GM18499 (cell line): ENCODE measurements around the gene ASCL2.

Experiments
- ATAC-seq: cut with Tn5 transposase; IDR thresholded peaks from one replicate; pipeline ENCODE4 v1.9.1; 2021; ENCODE audit warnings: moderate number of reproducible peaks; ENCODE audit not compliant: insufficient read depth, unreplicated experiment

ASCL2 gene

GRCh38 chr11:2275334-2276279 lies 5.2 kb upstream of the ASCL2 start:
- ATAC-seq = no peak

- ATAC-seq = no peak
These were observed 3.4 kb upstream of the ASCL2 start for GRCh38 chr11:2273771-2274170.

DNA sequence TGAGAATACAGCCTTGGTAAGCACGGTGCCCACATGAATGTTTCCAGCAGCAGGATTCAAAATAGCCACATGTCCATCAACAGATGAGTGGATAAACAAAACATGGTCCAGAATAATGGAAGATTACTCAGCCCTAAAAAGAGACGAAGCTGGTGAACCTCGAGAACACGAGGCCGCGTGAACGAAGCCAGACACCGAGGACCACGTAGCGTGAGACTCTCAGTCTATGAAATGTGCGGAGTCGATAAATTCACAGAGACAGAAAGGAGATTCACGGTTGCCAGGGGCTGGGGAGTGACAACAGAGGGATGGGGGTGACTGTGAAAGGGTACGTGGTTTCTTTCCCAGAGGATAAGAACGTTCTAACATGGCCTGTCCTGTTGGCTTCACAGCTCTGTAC lies 2.9 kb upstream of the ASCL2 start:
- ATAC-seq = no peak

- no peak for ATAC-seq
These were observed 2.5 kb upstream of the ASCL2 start for GRCh38 chr11:2272946-2273280.

DNA sequence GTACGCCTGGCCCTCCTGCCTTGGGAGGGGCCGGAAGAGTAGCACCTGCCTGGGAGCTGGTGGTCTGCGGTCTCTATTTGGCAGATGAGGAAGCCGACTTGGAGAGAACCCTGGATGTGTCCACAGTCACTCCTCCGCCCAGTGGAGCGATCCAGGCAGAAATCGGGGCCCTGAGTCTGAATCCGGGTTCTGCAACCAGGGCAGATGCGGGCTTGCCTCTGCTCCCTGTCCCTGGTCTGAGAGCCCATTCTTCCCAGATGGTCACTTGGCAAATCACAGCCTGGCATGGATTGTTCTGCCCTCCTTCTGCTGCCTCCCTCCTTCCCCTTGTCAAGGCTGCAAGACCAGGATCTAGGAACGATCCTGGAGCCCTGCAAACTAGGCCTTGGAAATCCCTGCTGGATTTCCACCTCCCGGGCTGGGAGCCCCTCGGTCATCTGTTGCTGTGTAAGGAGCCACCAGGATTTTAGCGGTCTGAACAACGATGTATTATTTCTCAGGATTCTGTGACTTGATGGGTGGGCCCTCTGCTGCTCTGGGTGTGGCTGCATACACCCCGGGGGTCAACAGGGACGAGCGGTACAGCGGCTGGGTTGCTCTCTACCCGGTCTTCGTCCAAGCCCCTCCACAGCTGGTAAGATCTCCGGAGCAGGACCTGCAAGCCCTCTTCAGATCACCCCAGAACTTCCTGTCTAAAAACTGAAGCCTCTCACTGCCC lies 2.0 kb upstream of the ASCL2 start:
- ATAC-seq = no peak

- ATAC-seq = no peak
These were observed 1.2 kb upstream of the ASCL2 start for GRCh38 chr11:2271327-2272227.

DNA sequence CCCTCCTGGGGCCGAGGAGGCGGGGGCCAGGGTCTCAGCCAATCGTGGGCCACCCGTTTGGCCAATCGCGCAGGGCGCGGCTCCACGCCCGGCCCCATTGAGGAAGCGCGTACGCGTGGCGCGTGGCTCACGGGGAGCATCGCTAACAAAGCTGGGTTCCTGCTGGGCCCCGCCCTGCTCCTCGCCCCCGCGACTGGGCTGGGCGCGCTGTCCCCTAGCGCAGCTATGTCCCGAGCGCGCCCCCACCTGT lies 614 bp upstream of the ASCL2 start:
- no peak for ATAC-seq

- ATAC-seq = no peak
These were observed 627 bp downstream of the ASCL2 start for GRCh38 chr11:2269601-2270321.

DNA sequence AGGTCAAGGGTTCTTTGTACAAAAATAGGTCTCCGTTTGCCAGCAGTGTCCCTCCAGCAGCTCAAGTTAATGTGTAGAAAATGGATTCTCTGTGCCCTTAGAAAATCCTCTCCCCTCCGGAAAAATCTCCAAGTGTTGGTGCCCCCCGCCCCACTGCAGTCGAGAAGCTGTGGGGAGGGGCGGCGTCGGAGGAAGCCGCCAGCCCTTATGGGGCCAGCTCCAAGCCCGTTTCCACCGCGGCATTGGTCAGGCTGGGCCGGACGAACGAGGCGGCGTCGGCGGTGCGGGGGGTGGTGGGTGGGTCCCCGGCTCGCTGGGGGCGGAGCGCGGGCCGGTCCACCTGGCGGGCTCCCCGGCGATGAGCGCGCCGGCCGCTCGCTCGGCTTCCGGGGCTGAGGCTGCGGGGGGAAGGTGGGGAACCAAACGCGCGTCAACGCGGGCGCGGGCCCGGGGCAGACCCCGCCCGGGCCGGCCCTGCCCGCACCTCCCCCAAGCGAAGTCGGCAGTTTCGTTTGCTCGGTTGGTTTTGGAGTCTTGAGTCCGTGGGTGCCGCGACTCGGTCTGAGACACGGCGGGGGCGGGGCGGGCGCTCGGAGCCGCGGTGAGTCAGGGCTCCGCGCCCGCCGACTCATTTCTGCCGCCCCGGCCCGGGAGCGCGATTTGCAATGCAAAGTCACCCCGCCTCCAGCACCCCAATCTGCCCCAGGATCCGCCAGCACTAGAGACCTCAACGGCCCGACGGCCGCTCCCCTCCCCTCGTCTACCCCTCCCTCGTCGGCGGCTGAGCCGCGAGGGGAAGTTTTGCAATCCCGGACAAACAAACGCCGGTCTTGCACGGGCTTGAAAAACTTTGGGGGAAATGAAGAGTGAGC lies 1.4 kb downstream of the ASCL2 start:
- no peak for ATAC-seq

DNA sequence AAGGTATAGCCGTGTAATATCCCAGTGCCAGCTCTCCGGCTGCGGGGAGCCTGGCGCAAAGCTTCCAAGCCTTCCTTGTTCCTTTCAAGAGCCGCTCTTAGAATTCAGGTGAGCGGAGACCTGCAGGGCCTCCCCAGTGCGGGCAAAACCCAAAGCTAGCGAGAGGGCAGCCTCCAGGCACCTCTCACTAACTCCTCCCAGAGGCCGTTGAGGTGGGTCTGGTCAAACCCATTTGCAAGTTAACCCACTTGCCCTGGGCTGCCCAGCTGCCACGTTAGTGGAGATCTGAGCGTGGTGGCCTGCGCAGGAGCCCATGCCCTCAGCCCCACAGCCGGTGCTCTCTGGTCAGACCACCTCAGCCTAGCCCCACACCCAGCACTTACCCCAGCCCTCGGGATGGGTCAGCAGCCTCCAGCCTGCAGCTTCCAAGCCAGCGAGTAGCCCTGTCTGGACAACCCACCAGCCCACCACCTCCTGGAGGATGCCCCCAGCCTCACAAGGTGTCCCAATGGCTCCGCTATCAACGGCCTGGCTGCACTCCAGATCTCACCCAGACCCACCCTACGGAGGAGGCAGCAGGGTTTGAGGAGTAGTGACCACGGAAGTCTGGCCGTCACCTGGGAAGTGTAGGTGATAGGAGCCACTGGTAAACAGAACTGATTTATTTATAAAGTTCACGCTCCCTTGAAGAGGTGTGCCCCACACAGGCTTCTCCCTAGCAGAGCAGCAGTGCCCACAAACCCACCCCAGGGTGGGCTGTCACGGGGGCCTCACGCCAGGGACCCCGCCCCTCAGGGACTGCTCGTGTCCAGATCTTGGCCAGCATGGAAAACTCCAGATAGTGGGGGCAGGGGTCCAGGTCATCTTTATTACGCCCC lies 2.3 kb downstream of the ASCL2 start:
- ATAC-seq = no peak

DNA sequence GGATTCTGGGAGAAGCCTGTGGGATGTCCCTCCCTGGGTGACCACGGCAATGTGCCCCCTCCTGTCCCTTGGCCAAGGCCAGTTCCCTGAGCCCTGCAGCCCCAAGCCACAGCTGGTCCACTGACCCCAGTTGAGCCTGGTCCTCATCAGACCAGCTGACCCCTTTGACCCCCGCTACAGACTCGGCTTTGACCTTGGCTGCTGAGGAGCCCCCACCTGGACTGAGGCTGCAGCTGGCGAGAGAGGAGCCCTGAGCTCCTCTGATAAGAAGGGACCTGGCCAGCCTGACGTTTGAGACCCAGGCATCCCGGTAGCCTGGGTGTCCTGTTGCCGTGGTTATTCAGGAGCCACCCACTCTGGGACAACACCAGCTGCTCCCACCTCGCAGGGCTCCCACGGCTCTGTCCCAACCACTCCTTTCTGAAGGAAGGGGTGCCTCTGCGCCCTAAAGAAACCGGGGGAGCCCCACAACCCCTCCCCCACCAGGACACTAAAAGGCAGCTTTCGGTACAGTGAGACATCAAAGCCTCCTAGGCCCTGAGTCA lies 3.0 kb downstream of the ASCL2 start:
- no peak for ATAC-seq

DNA sequence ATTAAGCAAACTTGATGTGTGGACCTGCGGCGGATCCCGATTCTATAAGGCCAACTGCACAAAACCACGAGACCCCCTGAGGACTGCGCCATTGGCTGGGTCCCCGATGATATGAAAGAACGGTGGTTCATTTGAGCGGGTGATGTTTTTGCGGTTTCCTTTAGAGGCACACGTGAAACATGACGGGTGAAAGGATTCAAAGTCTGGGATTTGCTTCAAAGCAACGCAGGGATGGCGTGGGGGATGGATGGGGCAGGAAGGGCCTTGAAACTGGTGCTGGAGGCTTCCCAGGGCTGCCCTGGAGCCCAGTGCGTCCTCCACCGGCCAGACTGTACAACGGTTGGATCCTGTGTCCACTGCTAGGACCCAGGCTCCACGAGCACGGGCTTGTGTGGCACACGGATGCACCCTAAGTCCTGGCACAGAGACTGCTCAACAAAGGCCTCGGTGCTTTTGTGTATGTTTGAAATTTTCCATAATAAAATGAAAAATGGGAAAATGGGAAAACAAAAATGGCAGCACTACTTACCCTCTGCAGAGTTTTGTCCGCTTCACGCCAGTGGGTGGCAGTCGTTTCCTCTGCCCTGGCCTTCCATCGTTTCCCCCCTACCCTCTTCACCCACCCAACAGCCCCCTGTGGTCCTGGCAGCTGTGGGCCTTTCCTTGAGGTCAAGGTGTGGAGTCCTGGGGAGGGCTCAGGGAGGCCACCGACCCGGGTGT lies 3.6 kb downstream of the ASCL2 start:
- no peak for ATAC-seq

- ATAC-seq = no peak
These were observed 4.4 kb downstream of the ASCL2 start for GRCh38 chr11:2265854-2266585.

- no peak for ATAC-seq
These were observed 5.0 kb downstream of the ASCL2 start for GRCh38 chr11:2265396-2265795.

- no peak for ATAC-seq
These were observed 5.9 kb downstream of the ASCL2 start for GRCh38 chr11:2264366-2265053.

DNA sequence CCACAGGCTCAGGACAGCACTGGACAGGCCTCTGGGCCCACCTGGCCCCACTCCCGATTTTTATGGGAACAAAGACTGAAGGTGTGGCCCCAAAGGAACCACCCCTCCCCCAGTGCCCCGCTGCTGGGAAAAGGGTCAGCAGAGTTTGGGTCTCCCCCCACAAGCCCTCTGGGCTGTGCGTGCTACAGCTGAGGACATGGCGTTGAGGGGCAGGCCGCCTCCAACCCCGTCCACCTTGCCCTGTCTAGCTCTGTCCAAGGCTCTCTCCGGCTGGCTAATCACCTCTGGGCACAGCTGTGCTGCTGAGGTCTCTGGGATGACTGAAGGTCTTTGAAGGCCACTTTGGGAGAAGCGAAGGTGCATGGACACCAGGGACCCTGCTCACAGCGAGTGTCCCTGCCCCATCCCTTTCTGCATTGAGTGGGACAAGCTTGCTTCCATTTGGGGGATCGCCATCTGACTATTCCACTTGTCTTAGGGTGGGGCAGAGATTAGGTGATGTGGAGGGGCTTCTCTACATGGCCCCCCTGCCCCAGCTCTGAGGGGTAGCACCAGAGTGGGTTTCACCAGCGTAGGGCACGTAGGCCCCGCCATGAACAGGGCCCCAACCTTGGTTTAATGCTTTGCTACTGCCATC lies 6.5 kb downstream of the ASCL2 start:
- ATAC-seq = no peak
